Measurements from ENCODE around the gene CD1B.
"Not testable (repeated sequence)": the region's sequence is repeated elsewhere in the genome, so short reads cannot be mapped to it uniquely, and the experiment has no call there.

Gene CD1B

DNA sequence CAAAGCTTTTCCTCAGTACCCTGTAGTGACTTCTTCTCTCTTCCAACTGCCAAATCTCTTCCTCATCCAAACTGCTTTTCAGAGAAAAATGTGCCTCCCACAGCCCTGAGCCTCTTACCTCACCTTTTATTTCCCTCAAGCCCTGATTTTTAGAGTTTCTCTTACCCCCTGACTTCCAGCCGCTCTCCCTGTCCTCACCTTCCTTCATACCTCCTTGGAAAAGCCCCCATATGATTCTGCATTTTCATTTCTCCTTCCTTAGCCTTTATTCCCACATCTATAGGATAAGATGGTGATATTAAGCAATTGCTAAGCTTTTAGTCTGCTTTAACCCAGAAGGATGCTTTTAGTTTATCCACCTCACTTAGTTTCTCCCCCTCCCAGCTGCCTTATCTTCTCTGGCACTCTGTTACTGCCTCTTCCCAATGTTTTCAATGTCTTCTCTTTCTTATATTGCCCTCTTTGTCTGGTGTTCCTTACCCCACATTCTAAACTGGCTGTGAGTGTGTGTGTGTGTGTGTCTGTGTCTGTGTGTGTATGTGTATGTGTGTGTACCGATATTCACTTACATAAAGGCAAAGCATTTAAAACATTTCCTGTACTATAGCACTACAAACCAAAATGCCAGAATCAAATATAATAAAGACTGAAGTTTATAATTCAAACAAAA, at the start of gene CD1B:
Gene CD1B (minus strand): TSS at position 51 of the 670 bp plus-strand sequence. CDS start 108 bp downstream, outside the sequence.
- DNase-seq: no peak

DNA sequence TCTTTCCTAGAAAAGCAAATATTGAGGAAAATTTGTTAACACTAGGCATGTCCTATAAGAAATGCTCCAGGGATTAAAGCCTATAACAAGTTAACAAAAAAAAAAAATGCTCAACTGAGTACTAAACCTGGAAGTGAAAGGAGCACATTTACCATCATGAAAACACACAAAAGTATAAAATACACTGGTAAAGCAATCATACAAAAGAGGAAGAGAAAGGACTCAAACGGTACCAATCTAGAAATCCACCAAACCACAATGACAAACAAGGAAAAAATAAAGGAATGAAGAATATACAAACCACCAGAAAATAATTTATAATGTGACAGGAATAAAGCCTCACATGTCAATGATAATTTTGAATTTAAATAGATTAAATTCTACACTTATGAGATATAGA, 43.5 kb upstream of the CD1B start:
- DNase-seq: no peak

DNA sequence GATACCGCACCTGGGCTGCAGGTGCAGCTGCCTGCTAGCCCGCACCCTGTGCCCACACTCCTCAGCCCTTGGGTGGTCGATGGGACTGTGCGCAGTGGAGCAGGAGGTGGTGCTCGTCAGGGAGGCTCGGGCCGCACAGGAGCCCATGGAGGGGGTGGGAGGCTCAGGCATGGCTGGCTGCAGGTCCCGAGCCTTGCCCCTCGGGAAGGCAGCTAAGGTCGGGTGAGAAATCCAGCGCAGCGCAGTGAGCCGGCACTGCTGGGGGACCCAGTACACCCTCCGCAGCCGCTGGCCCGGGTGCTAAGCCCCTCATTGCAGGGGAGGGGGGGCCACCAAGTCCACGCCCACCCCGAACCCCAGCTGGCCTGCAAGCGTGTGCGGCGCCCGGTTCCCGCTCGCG, 42.8 kb upstream of the CD1B start:
- DNase-seq: not testable (repeated sequence)

DNA sequence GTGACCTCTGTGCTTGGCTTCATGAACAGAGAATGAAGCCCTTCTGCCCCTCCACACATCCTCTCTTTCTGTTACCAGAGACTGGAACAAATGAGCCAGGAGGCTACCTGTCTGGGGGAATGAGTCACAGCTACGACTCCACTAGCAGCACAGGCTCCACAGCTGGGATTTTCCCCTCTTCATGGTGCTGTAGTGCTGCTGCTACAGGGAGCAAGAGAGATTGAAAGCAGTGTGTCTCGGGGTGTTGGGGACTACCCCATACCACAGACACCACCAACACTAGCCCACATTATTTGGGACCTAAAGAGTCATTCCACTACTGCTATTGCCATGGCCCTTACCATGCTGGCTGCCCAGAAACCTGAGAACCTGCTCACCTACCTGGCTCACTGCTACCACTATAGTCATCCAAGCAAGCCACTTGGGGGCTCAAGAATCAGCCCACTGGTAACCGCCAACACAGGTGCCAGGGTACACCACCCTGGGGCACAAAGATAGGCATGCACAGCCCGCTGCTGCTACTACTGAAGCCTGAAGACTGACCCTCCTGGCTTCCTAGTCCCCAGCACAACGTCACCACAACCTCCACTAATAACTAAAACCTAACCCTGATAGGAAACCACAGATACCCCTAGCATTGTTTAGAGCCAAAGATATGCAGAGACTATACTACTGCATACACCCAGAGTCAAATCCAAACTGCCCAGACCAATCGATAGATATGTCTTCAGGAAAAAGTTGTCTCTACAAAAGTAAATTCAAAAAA, 40.0 kb upstream of the CD1B start:
- no peak for DNase-seq

DNA sequence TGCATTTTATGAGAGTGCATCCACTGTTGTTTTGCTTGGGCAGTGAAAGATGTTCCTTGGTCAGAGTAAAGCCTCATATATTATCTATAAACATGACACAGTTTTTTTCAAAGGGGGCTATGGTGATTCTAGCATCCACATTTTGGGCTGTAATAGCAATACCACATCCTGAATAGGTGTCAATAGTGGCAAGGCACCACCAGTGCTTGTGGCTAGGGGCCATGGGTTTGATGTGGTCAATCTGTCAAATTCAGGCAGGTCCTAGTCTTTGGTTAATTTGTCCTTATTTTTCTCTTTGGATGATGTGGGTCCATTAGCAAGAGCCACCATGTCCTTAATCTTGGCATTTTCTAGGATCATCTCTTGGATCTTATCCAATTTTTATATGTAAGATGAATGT, 35.5 kb upstream of the CD1B start:
- DNase-seq: no peak

DNA sequence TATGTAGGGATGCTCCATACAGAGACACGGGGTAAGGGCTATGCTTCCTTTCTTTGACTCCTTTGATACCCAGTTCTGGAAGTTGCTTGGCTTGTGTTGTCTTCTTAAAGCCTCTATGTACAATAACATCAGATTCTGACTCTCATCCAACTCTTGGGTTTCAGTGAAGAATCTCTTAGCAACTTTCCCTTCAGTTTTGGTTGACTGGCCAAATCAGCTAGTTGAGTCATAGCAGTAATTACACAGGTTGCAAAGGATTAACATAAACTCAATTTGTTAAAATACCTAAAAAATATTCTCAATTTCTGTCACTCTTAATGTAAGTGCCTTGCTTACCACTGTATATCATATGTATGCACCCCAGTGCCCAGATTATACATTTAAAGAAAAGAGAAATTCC, 31.6 kb upstream of the CD1B start:
- DNase-seq: no peak

DNA sequence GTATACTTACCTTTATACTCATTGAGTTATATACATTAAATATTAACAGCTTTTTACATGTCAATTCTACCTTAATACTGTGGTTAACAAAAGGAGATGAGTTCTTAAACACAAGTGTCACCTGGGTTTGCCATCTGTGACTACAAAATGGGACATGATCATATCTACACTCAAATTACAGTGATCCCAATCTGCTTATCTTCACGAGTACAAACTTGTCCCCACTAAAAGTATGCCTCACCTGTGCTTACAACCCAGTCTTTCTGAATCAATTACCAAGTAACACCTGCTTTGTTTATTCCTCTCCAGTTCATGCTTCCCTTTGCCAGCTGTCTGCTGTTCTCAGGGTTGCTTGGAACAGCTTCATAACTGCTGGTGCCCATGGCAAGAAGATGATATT, 31.2 kb upstream of the CD1B start:
- DNase-seq: no peak

DNA sequence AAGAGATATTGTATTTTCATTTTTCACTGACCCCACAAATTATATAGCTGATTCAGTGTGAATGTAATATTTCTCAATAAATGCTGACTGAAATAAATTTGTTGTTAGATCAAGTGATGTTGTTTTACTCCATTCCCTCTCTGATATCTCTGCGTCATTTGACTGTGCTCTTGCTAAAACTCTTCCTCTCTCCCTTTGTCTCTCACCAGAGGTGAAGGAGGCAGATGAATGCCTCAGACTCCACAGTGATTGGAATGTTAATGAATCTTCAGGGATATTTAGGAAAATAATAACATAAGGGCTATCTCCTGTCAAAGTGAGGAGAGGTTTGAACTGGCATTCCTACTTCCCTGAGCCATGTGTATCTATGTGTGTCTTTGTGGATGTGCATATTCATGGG, 26.1 kb upstream of the CD1B start:
- no peak for DNase-seq

DNA sequence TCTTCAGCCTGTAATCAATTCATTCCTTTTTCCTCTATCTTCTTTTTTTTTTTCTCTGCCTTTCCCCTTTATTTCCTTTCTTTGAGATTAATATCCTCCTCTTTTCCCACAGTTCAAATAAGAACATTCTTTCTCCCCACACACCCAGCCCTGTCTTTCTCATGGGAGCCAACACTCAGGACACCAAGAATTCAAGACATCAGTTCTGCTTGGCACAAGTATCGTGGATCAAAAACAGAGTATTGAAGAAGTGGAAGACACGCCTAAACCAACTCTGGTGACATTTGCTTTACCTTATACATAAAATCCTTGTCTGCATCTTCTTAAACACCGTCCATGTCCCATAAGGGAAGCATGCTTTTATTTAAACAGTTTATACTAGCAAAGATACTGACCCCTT, 25.3 kb upstream of the CD1B start:
- DNase-seq: no peak

DNA sequence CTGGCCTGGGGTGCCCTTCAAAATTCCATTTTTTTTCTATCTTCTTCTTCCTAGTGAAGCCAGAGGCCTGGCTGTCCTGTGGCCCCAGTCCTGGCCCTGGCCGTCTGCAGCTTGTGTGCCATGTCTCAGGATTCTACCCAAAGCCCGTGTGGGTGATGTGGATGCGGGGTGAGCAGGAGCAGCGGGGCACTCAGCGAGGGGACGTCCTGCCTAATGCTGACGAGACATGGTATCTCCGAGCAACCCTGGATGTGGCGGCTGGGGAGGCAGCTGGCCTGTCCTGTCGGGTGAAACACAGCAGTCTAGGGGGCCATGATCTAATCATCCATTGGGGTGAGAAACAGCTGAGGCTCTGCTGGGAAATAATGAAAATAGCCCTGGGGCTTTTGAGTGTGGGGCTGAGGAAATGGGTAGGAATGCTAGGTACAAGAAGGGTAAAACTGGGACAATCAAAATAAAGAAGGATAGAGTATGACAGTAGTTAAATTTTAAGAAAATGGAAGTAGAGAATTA, 24.5 kb upstream of the CD1B start:
- DNase-seq: no peak

DNA sequence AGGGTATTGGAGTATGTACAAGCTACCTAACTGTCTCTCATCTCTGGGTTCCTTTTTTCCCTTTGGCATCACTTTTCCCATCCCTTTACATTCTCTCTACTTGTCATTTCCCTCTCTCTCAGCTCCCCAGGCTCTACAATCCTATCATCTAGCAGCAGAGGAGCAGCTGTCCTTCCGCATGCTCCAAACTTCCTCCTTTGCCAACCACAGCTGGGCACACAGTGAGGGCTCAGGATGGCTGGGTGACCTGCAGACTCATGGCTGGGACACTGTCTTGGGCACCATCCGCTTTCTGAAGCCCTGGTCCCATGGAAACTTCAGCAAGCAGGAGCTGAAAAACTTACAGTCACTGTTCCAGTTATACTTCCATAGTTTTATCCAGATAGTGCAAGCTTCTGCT, 22.9 kb upstream of the CD1B start:
- DNase-seq: no peak

DNA sequence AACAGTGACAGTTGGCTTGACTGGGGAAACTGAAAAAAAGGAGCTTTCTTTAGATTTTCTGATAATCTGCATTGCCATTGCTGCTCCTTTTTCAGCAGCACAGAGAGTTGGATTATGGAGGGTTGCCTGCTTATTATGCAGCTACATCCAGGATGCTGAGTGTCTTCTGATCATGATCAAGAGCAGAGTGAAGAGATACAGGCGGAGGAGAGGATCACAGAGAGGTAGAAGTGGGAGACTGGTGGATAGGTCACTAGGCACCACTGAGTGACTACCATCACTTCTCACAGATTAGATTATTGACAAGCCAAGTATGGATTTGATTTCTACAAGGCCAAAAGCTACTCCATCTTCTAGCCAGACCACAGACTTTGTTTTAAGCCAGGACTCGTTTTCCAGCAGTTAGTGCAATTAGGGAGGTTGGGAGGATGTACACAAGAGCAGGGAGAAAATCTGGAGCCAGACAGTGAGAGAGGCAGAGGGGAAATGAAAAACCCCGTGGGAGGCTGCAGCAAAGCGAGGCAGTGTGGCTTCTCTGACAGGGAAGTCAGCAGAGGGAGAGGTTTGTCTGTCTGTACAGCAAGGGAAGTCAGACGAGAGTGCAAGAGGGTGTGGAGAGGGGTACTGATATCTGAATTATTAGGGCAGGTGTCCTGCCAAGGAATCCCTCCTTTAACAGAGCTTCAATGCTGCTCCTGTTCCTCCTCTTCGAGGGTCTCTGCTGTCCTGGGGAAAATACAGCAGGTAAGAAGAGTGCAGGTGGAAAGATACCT, 22.2 kb upstream of the CD1B start, which contains the start of gene CD1E:
Gene CD1E (plus strand): TSS at position 592 of the 773 bp plus-strand sequence. CDS start 95 bp downstream, at position 687.
- DNase-seq: no peak

DNA sequence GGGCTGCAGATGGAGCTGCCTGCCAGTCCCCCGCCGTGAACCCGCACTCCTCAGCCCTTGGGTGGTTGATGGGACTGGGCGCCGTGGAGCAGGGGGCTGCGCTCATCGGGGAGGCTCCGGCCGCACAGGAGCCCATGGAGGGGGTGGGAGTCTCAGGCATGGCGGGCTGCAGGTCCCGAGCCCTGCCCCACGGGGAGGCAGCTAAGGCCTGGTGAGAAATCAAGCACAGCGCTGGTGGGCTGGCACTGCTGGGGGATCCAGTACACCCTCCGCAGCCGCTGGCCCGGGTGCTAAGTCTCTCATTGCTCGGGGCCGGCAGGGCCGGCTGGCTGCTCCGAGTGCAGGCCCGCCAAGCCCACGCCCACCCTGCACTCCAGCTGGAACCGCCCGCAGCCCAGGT, 17.6 kb upstream of the CD1B start:
- DNase-seq: not testable (repeated sequence)

DNA sequence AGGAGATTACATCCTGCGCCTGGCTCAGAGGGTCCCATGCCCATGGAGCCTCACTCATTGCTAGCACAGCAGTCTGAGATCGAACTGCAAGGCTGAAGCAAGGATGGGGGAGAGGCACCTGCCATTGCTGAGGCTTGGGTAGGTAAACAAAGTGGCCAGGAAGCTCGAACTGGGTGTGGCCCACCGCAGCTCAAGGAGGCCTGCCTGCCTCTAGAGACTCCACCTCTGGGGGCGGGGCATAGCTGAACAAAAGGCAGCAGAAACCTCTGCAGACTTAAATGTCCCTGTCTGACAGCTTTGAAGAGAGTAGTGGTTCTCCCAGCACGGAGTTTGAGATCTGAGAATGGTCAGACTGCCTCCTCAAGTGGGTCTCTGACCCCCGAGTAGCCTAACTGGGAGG, 5.1 kb upstream of the CD1B start:
- DNase-seq: not testable (repeated sequence)

DNA sequence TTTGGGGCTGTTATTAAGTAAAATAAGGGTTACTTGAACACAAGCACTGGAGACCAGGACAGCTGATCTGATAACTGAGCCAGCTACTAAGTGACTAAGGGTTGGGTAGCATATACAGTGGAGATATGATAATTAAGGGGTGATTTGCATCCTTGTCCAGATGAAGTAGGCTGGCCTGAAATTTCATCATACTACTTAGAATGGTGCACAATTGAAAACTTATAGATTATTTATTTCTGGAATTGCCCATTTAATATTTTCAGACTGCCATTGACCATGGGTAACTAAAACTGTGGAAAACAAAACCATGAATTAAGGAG, 3.8 kb upstream of the CD1B start:
- no peak for DNase-seq

DNA sequence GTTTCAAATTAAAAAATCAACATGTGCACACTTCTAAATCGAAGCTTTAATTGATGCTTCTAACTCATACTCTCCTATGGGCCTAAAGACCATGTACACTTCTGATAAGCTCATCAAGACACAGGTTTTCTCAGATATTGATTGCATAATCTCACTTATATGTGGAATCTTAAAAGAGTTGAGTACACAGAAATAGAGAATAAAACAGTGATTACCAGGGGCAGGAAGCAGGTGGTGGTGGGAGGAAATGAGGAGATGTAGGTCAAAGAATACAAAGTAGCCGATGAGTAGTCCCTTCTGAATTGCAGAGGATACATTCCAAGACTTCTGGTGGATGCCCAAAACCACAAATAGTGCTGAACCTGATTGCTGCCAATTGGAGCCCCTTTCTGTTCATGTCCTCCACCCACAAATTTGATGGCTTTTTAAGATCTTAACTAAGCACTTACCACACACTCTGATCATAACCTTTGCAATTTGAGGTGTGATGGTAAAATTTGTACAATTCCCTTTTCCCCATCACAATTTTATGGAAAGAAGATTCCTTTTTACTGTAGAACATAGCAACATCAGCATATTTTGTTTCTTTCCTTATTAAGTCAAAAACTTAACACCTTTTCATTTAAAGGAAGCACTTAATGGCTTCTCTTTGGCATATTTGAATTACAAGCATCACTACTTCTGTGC, 3.3 kb upstream of the CD1B start:
- DNase-seq: no peak

DNA sequence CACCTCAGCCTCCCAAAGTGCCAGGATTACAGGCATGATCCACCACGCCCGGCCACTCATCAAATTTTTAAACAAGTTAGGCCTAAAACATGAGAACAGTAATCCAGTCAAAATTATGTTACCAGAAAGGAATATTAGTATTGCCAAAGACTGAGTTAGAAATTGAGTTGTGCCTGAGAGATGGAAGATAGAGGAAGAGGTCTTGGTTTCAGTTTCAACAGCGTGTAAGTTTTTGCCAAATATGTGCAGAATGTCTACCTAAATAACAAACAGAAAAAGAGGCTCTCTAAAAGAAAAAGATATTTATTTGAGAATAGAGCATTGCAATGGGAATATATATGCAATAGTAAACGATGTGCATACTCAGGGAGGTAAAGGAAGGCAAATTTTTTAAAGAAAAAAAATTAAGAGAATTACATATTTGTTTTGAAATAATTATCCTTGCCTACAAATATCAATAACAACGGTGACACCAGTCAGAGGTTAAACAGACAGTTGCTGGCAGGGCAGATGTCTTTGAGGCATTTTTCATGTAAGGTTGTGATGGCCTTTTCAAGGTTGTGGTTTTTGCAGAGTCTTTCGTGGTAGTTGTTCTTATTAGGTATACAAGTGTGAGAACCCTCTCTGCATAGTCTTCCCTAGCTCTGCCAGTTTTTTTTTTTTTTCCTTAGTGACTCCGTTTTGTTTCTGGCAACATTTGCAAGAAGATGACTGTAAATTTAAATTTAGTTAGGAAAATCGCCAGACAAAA, 2.2 kb upstream of the CD1B start:
- no peak for DNase-seq

DNA sequence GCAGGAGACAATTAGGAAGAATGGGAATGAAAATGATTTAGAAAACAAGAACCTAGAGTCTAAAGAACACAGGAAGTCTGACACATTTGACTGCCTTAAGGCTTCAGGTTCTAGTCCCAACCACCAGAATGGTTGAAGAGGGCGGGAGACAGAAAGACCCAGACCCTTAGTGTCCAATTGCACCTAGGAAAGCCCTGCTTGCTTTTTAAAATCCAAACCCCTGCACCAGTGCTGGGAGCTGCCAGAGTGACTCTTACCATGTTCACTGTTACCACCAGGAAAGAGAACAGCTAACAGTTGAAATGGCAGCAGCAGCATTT, 265 bp downstream of the CD1B start:
- no peak for DNase-seq

DNA sequence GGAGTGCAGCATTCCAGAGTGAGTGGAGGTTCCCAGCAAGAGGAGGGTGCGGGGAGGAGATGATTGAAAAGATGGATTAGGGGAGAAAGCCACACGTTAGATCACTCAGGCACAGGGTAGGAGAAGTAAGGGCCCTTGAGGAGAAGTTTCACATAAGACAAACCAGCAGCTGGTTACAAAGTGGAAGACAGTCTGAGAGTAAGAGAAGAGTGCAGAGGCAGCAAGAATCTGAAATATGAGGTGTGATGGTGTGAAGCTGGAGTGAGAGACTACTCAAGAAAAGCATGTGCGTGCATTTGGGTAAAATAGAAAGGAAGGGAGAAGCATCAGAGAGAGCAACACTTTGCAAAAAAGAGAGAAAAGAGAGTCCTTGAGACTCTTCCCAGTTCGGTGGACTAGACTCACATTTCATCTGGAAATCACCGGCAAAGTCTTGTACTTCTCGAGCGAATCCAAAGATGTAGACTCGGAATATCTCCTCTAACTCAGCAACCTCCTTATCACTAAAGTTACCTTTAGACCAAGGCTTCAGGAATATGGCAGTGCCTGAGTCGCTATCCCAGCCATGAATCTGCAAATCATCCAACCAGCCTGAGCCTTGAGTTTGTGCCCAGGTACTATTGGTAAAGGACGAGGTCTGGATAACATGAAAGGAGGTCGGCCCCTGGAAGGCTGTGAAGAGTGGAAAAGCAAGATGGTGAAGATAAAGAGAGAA, 783 bp downstream of the CD1B start:
- DNase-seq: no peak

DNA sequence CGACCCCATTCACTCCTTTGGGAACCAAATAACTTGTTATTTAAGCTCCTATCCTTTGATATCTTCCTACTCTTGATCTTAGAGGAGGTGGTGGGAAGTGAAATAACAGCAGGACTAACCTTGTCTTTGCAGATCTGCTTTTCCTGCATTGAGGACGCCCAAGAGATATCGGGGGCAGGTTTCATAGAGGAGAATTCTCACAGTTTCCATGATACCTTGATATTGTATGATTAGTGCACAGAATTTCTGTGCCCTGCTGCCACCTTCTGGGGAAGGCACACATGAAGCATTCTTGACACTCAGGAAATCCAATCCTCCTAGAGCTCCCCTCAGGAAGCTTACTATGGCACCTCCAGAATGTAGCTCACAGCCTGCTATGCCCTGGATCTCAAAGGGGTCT, 1.6 kb downstream of the CD1B start:
- no peak for DNase-seq

DNA sequence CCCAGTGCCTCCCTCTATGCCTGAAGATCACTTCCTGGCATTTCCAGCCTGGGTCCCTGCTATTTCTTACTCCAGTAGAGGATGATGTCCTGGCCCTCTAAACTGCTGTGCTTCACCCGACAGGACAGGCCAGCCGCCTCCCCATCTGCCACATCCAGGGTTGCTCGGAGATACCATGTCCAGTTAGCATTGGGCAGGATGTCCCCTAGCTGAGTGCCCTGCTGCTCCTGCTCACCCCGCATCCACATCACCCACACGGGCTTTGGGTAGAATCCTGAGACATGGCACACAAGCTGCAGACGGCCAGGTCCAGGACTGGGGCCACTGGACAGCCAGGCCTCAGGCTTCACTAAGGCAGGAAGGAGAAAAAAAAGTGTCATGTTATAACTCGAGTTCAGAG, 2.0 kb downstream of the CD1B start:
- no peak for DNase-seq

DNA sequence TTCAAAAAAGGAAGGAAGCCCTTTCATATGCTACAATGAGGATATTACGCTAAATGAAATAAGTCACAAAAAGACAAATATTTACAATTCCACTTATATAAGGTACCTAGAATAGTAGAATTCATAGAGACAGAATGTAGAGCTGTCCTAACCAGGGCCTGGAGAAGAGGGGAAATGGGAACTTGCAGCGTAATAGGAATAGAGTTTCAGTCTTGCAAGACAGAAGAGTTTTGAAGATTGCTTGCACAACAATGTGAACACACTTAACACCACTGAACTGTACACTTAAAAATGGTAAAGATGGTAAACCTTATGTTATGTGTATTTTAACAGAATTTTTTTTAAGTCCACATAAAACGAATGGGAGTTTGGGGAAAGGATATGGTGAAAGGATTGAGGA, 2.9 kb downstream of the CD1B start:
- no peak for DNase-seq

Data from SW 1271 (cell line).